ENCODE measurements around the gene NT5M.

The NT5M gene

DNA sequence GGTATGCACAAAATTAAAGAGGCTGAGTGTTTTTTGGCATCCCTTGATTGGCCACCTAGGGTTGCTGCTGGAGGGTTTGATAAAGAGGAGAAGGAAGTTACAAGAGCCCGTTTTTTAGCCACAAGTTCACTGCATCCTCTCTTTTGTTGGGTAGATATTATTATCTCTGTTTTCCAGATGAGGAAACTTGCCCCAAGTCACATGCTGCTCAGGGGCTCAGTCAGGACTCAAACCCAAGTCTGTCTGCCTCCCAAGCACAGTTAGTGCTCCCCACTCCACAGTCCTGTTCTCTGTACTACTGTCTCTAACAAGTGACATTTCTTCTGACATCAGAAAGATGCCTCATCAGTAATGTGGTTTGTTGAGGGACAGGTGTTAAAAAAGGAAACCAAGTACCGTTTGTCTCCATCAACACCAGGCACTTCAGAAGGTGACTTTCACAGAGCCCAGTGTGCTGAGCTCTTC is 1.4 kb downstream of the NT5M start:
- TF ChIP-seq, protein P1, sequence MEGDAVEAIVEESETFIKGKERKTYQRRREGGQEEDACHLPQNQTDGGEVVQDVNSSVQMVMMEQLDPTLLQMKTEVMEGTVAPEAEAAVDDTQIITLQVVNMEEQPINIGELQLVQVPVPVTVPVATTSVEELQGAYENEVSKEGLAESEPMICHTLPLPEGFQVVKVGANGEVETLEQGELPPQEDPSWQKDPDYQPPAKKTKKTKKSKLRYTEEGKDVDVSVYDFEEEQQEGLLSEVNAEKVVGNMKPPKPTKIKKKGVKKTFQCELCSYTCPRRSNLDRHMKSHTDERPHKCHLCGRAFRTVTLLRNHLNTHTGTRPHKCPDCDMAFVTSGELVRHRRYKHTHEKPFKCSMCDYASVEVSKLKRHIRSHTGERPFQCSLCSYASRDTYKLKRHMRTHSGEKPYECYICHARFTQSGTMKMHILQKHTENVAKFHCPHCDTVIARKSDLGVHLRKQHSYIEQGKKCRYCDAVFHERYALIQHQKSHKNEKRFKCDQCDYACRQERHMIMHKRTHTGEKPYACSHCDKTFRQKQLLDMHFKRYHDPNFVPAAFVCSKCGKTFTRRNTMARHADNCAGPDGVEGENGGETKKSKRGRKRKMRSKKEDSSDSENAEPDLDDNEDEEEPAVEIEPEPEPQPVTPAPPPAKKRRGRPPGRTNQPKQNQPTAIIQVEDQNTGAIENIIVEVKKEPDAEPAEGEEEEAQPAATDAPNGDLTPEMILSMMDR (conservative IDR thresholded peaks at IDR 0.05), result no peak
- peak overlapping the region; percentile 86; the same call in 1 of the 2 replicates for H3K27ac ChIP-seq

DNA sequence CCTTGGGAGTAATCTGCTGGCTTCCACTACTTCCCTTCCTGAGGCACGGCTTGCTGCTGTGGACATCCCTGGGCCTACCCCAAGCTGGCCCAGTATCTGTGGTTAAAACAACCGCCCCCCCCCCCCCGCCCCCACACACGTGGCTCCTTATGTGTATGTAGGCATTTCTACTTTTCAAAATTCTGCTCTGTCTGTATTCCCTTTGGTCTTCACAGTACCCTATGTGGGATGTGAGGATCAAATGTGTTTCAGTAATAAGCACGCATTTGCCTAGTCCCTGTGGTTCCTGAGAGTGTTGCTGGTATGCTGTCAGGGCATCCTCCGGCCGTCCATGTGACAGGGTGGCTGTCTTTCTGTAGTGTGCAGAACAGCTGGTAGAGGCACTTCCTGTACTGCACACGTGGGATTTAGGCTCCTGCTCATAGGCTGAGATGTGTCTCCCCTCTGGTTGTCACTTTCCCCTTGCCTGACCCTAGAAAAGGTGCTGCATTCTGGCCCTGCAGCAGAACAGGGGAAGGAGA is 2.2 kb downstream of the NT5M start:
- TF ChIP-seq, protein P1 (conservative IDR thresholded peaks at IDR 0.05), result no peak
- H3K27ac ChIP-seq, result no peak overlapping the region

DNA sequence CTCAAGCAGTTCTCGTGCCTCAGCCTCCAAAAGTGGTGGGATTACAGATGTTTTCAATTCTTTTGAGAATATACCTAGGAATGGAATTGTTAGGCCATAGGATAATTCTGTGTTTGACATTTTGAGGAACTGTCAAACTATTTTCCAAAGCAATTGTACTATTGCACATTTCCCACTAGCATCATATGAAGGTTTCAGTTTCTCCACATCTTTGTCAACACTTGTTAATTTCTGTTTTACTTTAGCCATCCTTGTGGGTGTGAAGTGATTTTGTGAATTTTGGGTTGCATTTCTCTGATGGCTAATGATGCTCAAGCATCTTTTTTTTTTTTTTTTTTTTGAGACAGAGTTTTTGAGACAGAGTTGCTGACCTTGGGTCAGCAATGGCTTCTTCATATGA is 6.2 kb downstream of the NT5M start:
- no peak overlapping the region for H3K27ac ChIP-seq
- TF ChIP-seq, protein P1 (conservative IDR thresholded peaks at IDR 0.05), result no peak

DNA sequence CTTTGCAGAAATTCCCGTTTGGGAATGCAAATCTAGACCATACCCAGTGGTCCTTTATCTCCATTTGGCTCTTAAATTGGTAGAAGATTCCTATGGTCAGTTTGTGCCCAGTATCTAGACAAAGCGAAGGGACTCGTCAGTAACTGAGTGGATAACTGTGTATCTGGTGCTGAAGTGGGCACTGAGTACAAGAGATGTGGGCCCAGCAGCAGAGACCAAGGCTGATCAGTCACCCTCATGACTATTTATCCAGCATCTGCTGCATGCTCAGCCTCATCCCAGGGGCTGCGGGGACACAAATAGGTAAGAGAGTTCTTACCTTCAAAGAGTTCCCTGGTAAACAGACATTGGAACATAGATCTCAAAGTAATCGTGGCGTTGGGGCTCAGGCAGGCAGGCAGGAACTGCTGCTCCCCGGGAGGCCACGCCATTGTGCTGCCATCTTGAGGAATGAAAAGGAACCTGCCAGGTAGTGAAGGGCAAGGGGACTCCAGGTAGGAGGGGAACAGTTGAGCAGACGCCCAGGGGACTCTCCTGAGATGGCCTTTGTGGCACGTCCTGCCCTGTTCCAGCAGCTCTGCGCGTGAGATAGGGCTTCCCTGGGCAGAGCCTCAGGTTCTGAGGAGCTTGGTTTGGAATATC is 10.3 kb downstream of the NT5M start:
- peak overlapping the region; percentile 62 for H3K27ac ChIP-seq
- TF ChIP-seq, protein P1 (conservative IDR thresholded peaks at IDR 0.05), result peak; percentile 72

DNA sequence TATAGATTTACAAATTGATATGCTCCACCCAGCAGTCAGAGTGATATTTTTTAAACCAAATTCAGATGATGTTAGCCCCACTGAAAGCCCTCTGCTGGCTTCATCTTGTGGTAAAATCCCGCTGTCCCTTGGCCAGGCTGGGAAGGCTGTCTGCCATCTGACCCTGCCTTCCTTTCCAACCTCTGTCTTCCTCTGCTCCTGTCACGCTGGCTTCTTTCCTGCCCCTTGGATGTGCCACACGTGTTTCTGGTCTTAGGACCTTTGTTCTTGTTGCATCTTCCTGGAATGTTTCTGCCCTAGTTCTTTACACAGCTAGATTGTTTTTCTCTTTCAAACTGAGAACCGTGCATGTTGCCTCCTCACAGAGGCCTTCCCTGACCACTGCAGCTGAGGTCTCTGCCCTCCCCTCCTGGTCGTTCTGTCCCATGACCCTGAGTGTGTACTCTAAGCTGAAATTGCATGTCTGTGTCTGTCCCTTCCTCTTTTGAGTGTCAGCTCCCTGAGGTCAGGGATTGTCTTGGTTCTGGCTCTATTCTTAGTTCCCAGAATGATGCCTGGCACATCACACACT is 11.4 kb downstream of the NT5M start:
- TF ChIP-seq, protein P1 (conservative IDR thresholded peaks at IDR 0.05), result no peak
- peak overlapping the region; percentile 62 for H3K27ac ChIP-seq

DNA sequence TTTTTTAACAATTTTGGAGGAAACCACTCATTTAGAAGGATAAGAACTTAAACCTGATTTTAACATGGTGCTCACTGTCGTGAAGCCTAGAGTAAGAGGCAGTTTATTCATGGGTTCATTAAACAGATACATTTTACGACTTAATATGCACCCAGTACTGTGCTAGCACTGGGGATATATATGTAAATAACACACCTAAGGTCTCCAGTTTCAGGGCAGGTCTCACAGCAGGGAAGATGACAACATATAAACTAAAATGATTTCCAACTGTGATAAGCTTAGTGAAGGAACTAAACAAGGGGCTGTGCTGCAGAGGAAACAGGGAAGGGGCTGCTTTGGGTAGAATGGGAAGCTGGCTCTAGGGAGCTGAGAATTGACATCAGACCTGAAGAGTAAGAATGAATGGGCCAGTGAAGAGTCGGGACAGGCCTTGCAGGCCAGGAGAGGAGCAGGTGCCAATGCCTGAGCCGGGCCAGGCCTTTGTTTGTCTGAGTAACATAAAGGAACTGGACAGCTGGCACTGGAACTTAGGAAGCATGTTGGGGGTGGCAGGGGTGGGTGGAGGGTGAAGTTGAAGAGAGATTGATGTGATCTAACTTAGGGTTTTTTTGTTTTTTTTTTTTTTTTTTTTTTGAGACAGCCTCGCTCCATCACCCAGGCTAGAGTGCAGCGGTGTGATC is 12.1 kb downstream of the NT5M start:
- TF ChIP-seq, protein P1 (conservative IDR thresholded peaks at IDR 0.05), result no peak
- H3K27ac ChIP-seq, result peak overlapping the region; percentile 62

DNA sequence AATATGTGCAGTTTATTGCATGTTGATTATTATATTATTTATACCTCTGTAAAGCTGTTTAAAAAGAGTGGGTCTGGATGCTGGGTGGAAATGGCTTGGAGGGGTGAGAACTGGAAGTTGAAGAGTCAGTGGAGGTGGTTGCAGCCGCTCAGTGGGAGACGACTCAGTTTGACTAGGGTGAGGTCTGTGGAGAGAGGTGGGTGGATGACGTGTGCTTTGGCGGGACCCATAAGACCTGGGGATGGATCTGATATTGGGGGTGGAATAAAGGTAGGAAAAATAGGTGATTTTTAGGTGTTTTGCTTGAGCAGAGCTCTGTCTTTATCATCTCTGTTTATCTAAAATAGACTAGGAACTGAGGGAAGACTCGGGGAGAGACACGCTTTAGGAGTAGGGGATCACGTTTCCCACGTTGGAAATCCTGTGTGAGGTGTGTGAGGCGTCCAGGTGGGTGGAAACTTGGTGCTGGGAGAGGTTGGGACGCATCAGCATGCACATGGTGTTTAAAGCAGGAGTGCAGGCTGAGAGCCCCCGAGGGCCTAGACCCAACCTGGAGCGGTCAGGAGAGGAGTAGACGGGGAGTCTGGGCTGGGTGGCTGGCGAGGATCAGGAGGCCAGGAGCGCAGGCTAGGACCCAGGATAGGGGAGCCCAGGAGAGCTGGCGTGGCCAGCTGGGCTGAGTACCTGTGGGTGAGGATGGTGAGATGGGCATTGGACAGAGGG is 17.2 kb downstream of the NT5M start:
- TF ChIP-seq, protein P1 (conservative IDR thresholded peaks at IDR 0.05), result no peak

More for the DNA sequence above, 17.2 kb downstream of the NT5M start:
- H3K27ac ChIP-seq, result no peak overlapping the region

All from VCaP (cell line).